ENCODE measurements around the gene GALNT3.

DNA sequence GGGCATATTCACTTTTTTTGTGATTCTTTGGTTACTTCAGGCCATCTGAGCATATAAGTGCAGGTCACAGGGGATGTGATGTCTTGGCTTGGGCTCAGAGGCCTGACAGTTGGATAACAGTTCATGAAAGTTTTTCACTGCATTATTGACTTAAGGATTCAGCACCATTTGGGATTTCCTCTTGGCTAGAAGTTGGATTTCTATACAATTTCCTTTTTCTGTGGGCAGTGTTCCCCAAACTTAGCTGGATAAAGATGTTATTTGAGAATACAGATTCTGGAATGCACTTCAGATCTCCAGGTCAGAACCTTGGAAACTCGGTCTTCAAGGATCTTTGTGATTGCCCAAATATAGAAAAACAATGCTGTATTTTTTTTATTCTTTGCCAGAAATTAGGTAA, 78.0 kb downstream of the GALNT3 start:
- TF ChIP-seq, protein P1, sequence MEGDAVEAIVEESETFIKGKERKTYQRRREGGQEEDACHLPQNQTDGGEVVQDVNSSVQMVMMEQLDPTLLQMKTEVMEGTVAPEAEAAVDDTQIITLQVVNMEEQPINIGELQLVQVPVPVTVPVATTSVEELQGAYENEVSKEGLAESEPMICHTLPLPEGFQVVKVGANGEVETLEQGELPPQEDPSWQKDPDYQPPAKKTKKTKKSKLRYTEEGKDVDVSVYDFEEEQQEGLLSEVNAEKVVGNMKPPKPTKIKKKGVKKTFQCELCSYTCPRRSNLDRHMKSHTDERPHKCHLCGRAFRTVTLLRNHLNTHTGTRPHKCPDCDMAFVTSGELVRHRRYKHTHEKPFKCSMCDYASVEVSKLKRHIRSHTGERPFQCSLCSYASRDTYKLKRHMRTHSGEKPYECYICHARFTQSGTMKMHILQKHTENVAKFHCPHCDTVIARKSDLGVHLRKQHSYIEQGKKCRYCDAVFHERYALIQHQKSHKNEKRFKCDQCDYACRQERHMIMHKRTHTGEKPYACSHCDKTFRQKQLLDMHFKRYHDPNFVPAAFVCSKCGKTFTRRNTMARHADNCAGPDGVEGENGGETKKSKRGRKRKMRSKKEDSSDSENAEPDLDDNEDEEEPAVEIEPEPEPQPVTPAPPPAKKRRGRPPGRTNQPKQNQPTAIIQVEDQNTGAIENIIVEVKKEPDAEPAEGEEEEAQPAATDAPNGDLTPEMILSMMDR (IDR thresholded peaks at IDR 0.05): no peak
- TF ChIP-seq EZH2 (IDR thresholded peaks at IDR 0.05; ENCODE audit: borderline replicate concordance, insufficient read depth, low read depth, low read length, poor library complexity, severe bottlenecking): no peak

Data from B cell (primary cell).